Measurements from ENCODE around the gene KSR1. TPM values are rescaled to one million over a fixed set of nuclear protein-coding genes. Genes with fewer than 3 reads are reported as not detected.

Gene KSR1
- total RNA-seq, 2 experiments from 2014 or later = 57.0 to 60.2 TPM

- POLR2A ChIA-PET = interaction anchor here (0.6 to 3.1 kb wide), 2 partner anchors 286 to 287 kb away, joined by 3 to 13 read pairs; partner anchors contain the start of gene WSB1
- no peaks in the 10 kb centered on the region for H3K27me3 Mint-ChIP-seq
- ATAC-seq (ENCODE audit: low read depth) = no peak
- H3K36me3 Mint-ChIP-seq = peaks cover 10% of the 10 kb centered on the region
- no peak overlapping the region for H3K4me3 Mint-ChIP-seq
- DNase-seq = no peak
- H3K27ac Mint-ChIP-seq = peak overlapping the region; percentile 37
- H3K9me3 Mint-ChIP-seq = no peaks in the 10 kb centered on the region
- peaks cover 42% of the 10 kb centered on the region for H3K4me1 Mint-ChIP-seq
These were observed 124.8 kb downstream of the KSR1 start for GRCh38 chr17:27581016-27581415.

- Mint-ChIP-seq H3K36me3 (peaks cover 8% of the 10 kb centered on the region), H3K27ac (no peak overlapping the region), H3K27me3 (no peaks in the 10 kb centered on the region), H3K4me3 (no peak overlapping the region), H3K9me3 (no peaks in the 10 kb centered on the region), H3K4me1 (peaks cover 33% of the 10 kb centered on the region)
- POLR2A ChIA-PET = no interaction called here
- DNase-seq (no peak), ATAC-seq (ENCODE audit: low read depth) (no peak)
These were observed 126.4 kb downstream of the KSR1 start for GRCh38 chr17:27582696-27583095.

GRCh38 chr17:27585153-27585681 is 129.0 kb downstream of the KSR1 start:
- no peaks in the 10 kb centered on the region for H3K27me3 Mint-ChIP-seq
- ATAC-seq (ENCODE audit: low read depth) (no peak), DNase-seq (no peak)
- H3K36me3 Mint-ChIP-seq = peaks cover 6% of the 10 kb centered on the region
- H3K4me3 Mint-ChIP-seq = no peak overlapping the region
- no peaks in the 10 kb centered on the region for H3K9me3 Mint-ChIP-seq
- no peak overlapping the region for H3K27ac Mint-ChIP-seq
- POLR2A ChIA-PET = no interaction called here
- H3K4me1 Mint-ChIP-seq = peaks cover 12% of the 10 kb centered on the region

- POLR2A ChIA-PET = no interaction called here
- H3K9me3 Mint-ChIP-seq = no peaks in the 10 kb centered on the region
- no peak for ATAC-seq (ENCODE audit: low read depth)
These were observed 129.5 kb downstream of the KSR1 start for GRCh38 chr17:27585792-27586191.

GRCh38 chr17:27586203-27586721 is 130.0 kb downstream of the KSR1 start:
- H3K27me3 Mint-ChIP-seq = no peaks in the 10 kb centered on the region
- H3K36me3 Mint-ChIP-seq = peaks cover 6% of the 10 kb centered on the region
- DNase-seq (no peak), ATAC-seq (ENCODE audit: low read depth) (no peak)
- no peak overlapping the region for H3K27ac Mint-ChIP-seq
- H3K4me3 Mint-ChIP-seq = no peak overlapping the region
- peaks cover 9% of the 10 kb centered on the region for H3K4me1 Mint-ChIP-seq
- no peaks in the 10 kb centered on the region for H3K9me3 Mint-ChIP-seq
- POLR2A ChIA-PET = interaction anchor here (0.5 kb wide), 1 partner anchor 286 kb away, joined by 4 read pairs; no protein-coding TSS in a partner anchor

More at GRCh38 chr17:27585792-27586191, 129.5 kb downstream of the KSR1 start:
- Mint-ChIP-seq H3K4me1 (peaks cover 9% of the 10 kb centered on the region), H3K27ac (no peak overlapping the region), H3K36me3 (peaks cover 4% of the 10 kb centered on the region), H3K4me3 (no peak overlapping the region), H3K27me3 (no peaks in the 10 kb centered on the region)
- no peak for DNase-seq

- DNase-seq (no peak), ATAC-seq (ENCODE audit: low read depth) (no peak)
- Mint-ChIP-seq H3K36me3 (peaks cover 5% of the 10 kb centered on the region), H3K27ac (no peak overlapping the region), H3K27me3 (no peaks in the 10 kb centered on the region), H3K4me1 (no peaks in the 10 kb centered on the region), H3K9me3 (no peaks in the 10 kb centered on the region), H3K4me3 (no peak overlapping the region)
- POLR2A ChIA-PET = no interaction called here
These were observed 132.1 kb downstream of the KSR1 start for GRCh38 chr17:27588354-27588753.

GRCh38 chr17:27590864-27591263 is 134.6 kb downstream of the KSR1 start:
- POLR2A ChIA-PET = no interaction called here
- ATAC-seq (ENCODE audit: low read depth) = no peak

GRCh38 chr17:27591986-27592385 is 135.7 kb downstream of the KSR1 start:
- H3K4me3 Mint-ChIP-seq = no peak overlapping the region
- no peak overlapping the region for H3K27ac Mint-ChIP-seq
- POLR2A ChIA-PET = no interaction called here
- H3K9me3 Mint-ChIP-seq = no peaks in the 10 kb centered on the region
- DNase-seq (no peak), ATAC-seq (ENCODE audit: low read depth) (no peak)
- H3K4me1 Mint-ChIP-seq = peaks cover 6% of the 10 kb centered on the region
- H3K27me3 Mint-ChIP-seq = no peaks in the 10 kb centered on the region
- H3K36me3 Mint-ChIP-seq = peaks cover 8% of the 10 kb centered on the region

More at GRCh38 chr17:27590864-27591263, 134.6 kb downstream of the KSR1 start:
- H3K27ac Mint-ChIP-seq = peak overlapping the region; percentile 22
- H3K4me1 Mint-ChIP-seq = peaks cover 6% of the 10 kb centered on the region
- H3K27me3 Mint-ChIP-seq = no peaks in the 10 kb centered on the region
- H3K9me3 Mint-ChIP-seq = no peaks in the 10 kb centered on the region
- DNase-seq = no peak
- no peak overlapping the region for H3K4me3 Mint-ChIP-seq
- peaks cover 8% of the 10 kb centered on the region for H3K36me3 Mint-ChIP-seq

- DNase-seq (no peak), ATAC-seq (ENCODE audit: low read depth) (no peak)
- Mint-ChIP-seq H3K27me3 (no peaks in the 10 kb centered on the region), H3K36me3 (peaks cover 8% of the 10 kb centered on the region), H3K9me3 (no peaks in the 10 kb centered on the region), H3K27ac (no peak overlapping the region), H3K4me1 (peaks cover 6% of the 10 kb centered on the region), H3K4me3 (no peak overlapping the region)
- POLR2A ChIA-PET = no interaction called here
These were observed 137.1 kb downstream of the KSR1 start for GRCh38 chr17:27593232-27593856.

GRCh38 chr17:27593857-27594255 is 137.6 kb downstream of the KSR1 start:
- POLR2A ChIA-PET = no interaction called here
- Mint-ChIP-seq H3K4me1 (peaks cover 6% of the 10 kb centered on the region), H3K9me3 (no peaks in the 10 kb centered on the region), H3K4me3 (no peak overlapping the region), H3K27me3 (no peaks in the 10 kb centered on the region), H3K36me3 (peaks cover 8% of the 10 kb centered on the region), H3K27ac (no peak overlapping the region)
- no peak for ATAC-seq (ENCODE audit: low read depth)
- no peak for DNase-seq

GRCh38 chr17:27595208-27595607 is 139.0 kb downstream of the KSR1 start:
- ATAC-seq (ENCODE audit: low read depth) (peak; percentile 40), DNase-seq (no peak)
- Mint-ChIP-seq H3K27me3 (no peaks in the 10 kb centered on the region), H3K9me3 (no peaks in the 10 kb centered on the region), H3K4me1 (peaks cover 8% of the 10 kb centered on the region), H3K36me3 (peaks cover 8% of the 10 kb centered on the region), H3K4me3 (no peak overlapping the region), H3K27ac (peak overlapping the region; percentile 58)
- POLR2A ChIA-PET = no interaction called here

GRCh38 chr17:27596096-27596495 is 139.8 kb downstream of the KSR1 start:
- H3K36me3 Mint-ChIP-seq = peaks cover 12% of the 10 kb centered on the region
- POLR2A ChIA-PET = no interaction called here
- DNase-seq (no peak), ATAC-seq (ENCODE audit: low read depth) (no peak)
- H3K27ac Mint-ChIP-seq = no peak overlapping the region
- H3K27me3 Mint-ChIP-seq = no peaks in the 10 kb centered on the region
- no peaks in the 10 kb centered on the region for H3K9me3 Mint-ChIP-seq
- peaks cover 9% of the 10 kb centered on the region for H3K4me1 Mint-ChIP-seq
- H3K4me3 Mint-ChIP-seq = no peak overlapping the region

- H3K36me3 Mint-ChIP-seq = peaks cover 14% of the 10 kb centered on the region
- no peaks in the 10 kb centered on the region for H3K9me3 Mint-ChIP-seq
- H3K27ac Mint-ChIP-seq = peak overlapping the region; percentile 32
- POLR2A ChIA-PET = no interaction called here
- ATAC-seq (ENCODE audit: low read depth) (no peak), DNase-seq (no peak)
- no peaks in the 10 kb centered on the region for H3K27me3 Mint-ChIP-seq
- no peak overlapping the region for H3K4me3 Mint-ChIP-seq
- peaks cover 14% of the 10 kb centered on the region for H3K4me1 Mint-ChIP-seq
These were observed 140.4 kb downstream of the KSR1 start for GRCh38 chr17:27596566-27597187.

GRCh38 chr17:27597188-27597580 is 140.9 kb downstream of the KSR1 start:
- POLR2A ChIA-PET = interaction anchor here (0.9 kb wide), 1 partner anchor 19 kb away, joined by 3 read pairs; no protein-coding TSS in a partner anchor
- no peak overlapping the region for H3K4me3 Mint-ChIP-seq
- peaks cover 14% of the 10 kb centered on the region for H3K36me3 Mint-ChIP-seq
- DNase-seq (no peak), ATAC-seq (ENCODE audit: low read depth) (no peak)
- H3K4me1 Mint-ChIP-seq = peaks cover 15% of the 10 kb centered on the region
- H3K9me3 Mint-ChIP-seq = no peaks in the 10 kb centered on the region
- H3K27ac Mint-ChIP-seq = no peak overlapping the region
- H3K27me3 Mint-ChIP-seq = no peaks in the 10 kb centered on the region

Measured in activated naive CD8-positive, alpha-beta T cell treated with anti-CD3 and anti-CD28 coated beads, Interleukin-2, amount 10 ng/mL, durations not matched to agents 7 days and 5 days (primary cell).